ENCODE data around the gene ADARB2.

DNA sequence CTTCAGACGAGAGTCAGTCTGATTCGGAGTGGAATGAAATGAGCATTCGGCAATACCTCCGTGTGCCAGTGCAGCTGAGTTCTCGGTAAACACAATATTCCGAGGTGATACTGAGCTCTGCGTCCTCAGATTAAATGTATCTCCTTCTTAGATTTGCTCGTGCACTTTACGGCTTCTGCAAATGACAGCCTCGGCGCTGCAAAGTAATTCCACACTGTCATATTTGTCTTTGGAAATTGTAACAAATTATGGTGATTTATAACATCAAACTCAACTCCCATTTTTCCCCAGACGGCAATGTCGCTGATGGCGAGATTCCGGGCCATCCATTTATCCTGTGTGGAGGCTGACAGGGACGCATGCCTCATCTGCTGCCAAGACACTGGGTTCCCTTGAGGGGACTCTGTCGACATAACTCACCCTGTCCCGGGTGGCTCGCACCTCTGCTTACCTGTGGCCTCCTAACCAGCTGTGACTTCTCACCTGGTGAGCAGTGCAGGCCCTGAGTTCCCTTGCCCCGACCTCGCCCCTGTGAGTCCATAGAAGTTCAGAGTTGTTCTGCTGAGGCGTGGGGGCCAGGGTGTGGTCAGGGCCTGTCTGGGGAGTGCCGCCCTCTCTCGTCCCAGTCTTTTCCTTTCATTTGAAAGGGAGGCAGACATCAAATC, 201.9 kb downstream of the ADARB2 start:
- TF ChIP-seq POLR2AphosphoS5 (IDR thresholded peaks at IDR 0.05) (no peak), POLR2A (IDR thresholded peaks at IDR 0.05) (no peak)
